Measurements from ENCODE around the gene SYTL3. TPM values are rescaled to one million over a fixed set of nuclear protein-coding genes. Genes with fewer than 3 reads are reported as not detected.

Gene SYTL3
- total and polyA plus RNA-seq, 10 of the 15 experiments (the other 5 are each of a cell fraction or from before 2014, with no cell fraction given): 3.3 to 12.1 (median 6.9) TPM

GRCh38 chr6:158797331-158798310 lies 147.8 kb downstream of the SYTL3 start:
- SMC1A ChIA-PET (ENCODE audit: uncharacterized antibody, unreplicated experiment): interaction anchor here (0.6 to 7.5 kb wide), 11 partner anchors 10 to 997 kb away, joined by 3 to 73 read pairs (median 3); no protein-coding TSS in a partner anchor
- BruUV-seq (replicated peaks): no TSS peak
- no peak overlapping the region for H3K4me3 ChIP-seq
- peaks cover 13% of the 10 kb centered on the region for H4K20me1 ChIP-seq (ENCODE audit: control insufficient read depth, insufficient read depth)
- FAIRE-seq (no peak), ATAC-seq (no peak), DNase-seq (ENCODE audit: low read depth, low spot score) (no peak)
- H3K9me3 ChIP-seq (replicated peaks; ENCODE audit: control insufficient read depth, insufficient read depth, low read length): no peaks in the 10 kb centered on the region; the same call in 2 of the 3 replicates
- intact Hi-C loops (cut with micrococcal nuclease; ENCODE audit: unreplicated experiment) (no loop called here), in situ Hi-C loops (cut with MboI) (loop anchor here (5.0 kb wide), 1 partner anchor 170 kb away; no protein-coding TSS in a partner anchor)
- no peaks in the 10 kb centered on the region for H3K27me3 ChIP-seq (replicated peaks in 1 of 2; ENCODE audit: control insufficient read depth in 2 of 2, insufficient read depth in 2 of 2, low read length in 1 of 2)
- WGBS (ENCODE audit: insufficient coverage, insufficient replicate concordance, low lambda C conversion rate, missing lambda C conversion rate): 94% methylated on average over 3 of the region's 3 CpGs
- RAD21 ChIA-PET (ENCODE audit: unreplicated experiment): interaction anchor here (0.6 to 8.6 kb wide), 9 partner anchors 8 to 175 kb away, joined by 3 to 65 read pairs (median 5); no protein-coding TSS in a partner anchor
- peaks cover 96% of the 10 kb centered on the region for H3K79me2 ChIP-seq (ENCODE audit: control insufficient read depth, insufficient read depth, low read length)
- H3K9ac ChIP-seq (ENCODE audit: control insufficient read depth, insufficient read depth, low read length): no peak overlapping the region
- H2AFZ ChIP-seq (ENCODE audit: control insufficient read depth, low read depth, low read length): no peak overlapping the region
- peaks cover 64% of the 10 kb centered on the region for H3K4me1 ChIP-seq (ENCODE audit: control insufficient read depth, insufficient read depth, low read length)
- peaks cover 1 to 15% of the 10 kb centered on the region in 2 experiments; a peak in 3 of 4 replicates for H3K36me3 ChIP-seq (ENCODE audit: control insufficient read depth in 2 of 2, insufficient read depth in 2 of 2, low read length in 1 of 2)
- no peak overlapping the region for H3K4me2 ChIP-seq (ENCODE audit: control insufficient read depth, insufficient read depth)
- H3K27ac ChIP-seq (ENCODE audit: control insufficient read depth, insufficient read depth): no peak overlapping the region
- POLR2A ChIA-PET: interaction anchor here (0.6 to 4.5 kb wide), 7 partner anchors 11 to 147 kb away, joined by 3 to 21 read pairs (median 4); no protein-coding TSS in a partner anchor
- CTCF ChIA-PET: interaction anchor here (0.7 to 11.4 kb wide), 7 partner anchors 9 to 176 kb away, joined by 3 to 127 read pairs (median 5); no protein-coding TSS in a partner anchor
- TF ChIP-seq ETV6 (conservative IDR thresholded peaks at IDR 0.05 in 1 of 2, IDR thresholded peaks at IDR 0.05 in 1 of 2; ENCODE audit: borderline replicate concordance in 1 of 2, low read depth in 1 of 2): no peak
- no peak for TF ChIP-seq CHD1 (IDR thresholded peaks at IDR 0.05; ENCODE audit: low read depth, low read length)
- no peak for TF ChIP-seq TAF1 (IDR thresholded peaks at IDR 0.05; ENCODE audit: borderline replicate concordance, low read depth, low read length)
- TF ChIP-seq MEF2B (IDR thresholded peaks at IDR 0.05; ENCODE audit: partially characterized antibody, poor library complexity, severe bottlenecking): peak; percentile 87
- no peak for TF ChIP-seq BCL11A (IDR thresholded peaks at IDR 0.05; ENCODE audit: low read depth, low read length)
- no peak for TF ChIP-seq CHD4 (IDR thresholded peaks at IDR 0.05)
- TF ChIP-seq NR2C1 (IDR thresholded peaks at IDR 0.05): no peak
- TF ChIP-seq ASH2L (IDR thresholded peaks at IDR 0.05; ENCODE audit: borderline replicate concordance, low read depth): no peak
- peak; percentile 89 for TF ChIP-seq MTA2 (IDR thresholded peaks at IDR 0.05; ENCODE audit: low read depth)
- TF ChIP-seq HDGF (IDR thresholded peaks at IDR 0.05): no peak
- TF ChIP-seq MEF2A (IDR thresholded peaks at IDR 0.05; ENCODE audit: insufficient read depth, low read depth, low read length): 0 out of 2 replicates have a peak, but pooled peaks have one; percentile 57
- TF ChIP-seq GABPA (IDR thresholded peaks at IDR 0.05; ENCODE audit: low read depth): no peak
- TF ChIP-seq RELB (IDR thresholded peaks at IDR 0.05; ENCODE audit: low read depth): peak; percentile 57; the same call in 1 of the 2 replicates
- peak in 1 of 2 experiments; percentile 37; a peak in 1 of 4 replicates for TF ChIP-seq IKZF2 (IDR thresholded peaks at IDR 0.05)
- no peak for TF ChIP-seq ATF3 (IDR thresholded peaks at IDR 0.05; ENCODE audit: borderline replicate concordance, extremely low read depth, low read depth, low read length)
- no peak for TF ChIP-seq ZBED1 (IDR thresholded peaks at IDR 0.05; ENCODE audit: borderline replicate concordance)
- TF ChIP-seq PAX8 (IDR thresholded peaks at IDR 0.05): no peak
- TF ChIP-seq ZNF217 (IDR thresholded peaks at IDR 0.05): peak; percentile 78; the same call in 1 of the 2 replicates
- TF ChIP-seq HCFC1 (IDR thresholded peaks at IDR 0.05; ENCODE audit: low read length): no peak
- TF ChIP-seq FOS (IDR thresholded peaks at IDR 0.05; ENCODE audit: borderline replicate concordance, extremely low read depth, insufficient read length): no peak
- TF ChIP-seq YBX1 (IDR thresholded peaks at IDR 0.05): no peak
- TF ChIP-seq NFIC (IDR thresholded peaks at IDR 0.05; ENCODE audit: low read depth, low read length): peak; percentile 21; the same call in 1 of the 2 replicates

Measured in GM12878 (cell line).